ENCODE data around the gene MMS22L. TPM values are rescaled to one million over a fixed set of nuclear protein-coding genes. Genes with fewer than 3 reads are reported as not detected.

Gene MMS22L
- total and polyA plus RNA-seq, 2 of the 13 experiments (the other 11 are each of a cell fraction or from before 2014, with no cell fraction given) = 6.2 to 32.9 TPM

- Histone ChIP-seq H3K27me3 (ENCODE audit: control insufficient read depth in 1 of 2, insufficient read depth in 2 of 2, low read length in 2 of 2) (peaks cover 0 to 3% of the 10 kb centered on the region in 2 experiments; a peak in 2 of 5 replicates), H3K27ac (ENCODE audit: extremely low read length, insufficient read depth, low read length) (no peak overlapping the region), H3K36me3 (replicated peaks in 1 of 2; ENCODE audit: control insufficient read depth in 1 of 2, insufficient read depth in 2 of 2, low read length in 2 of 2) (no peaks in the 10 kb centered on the region), H3K4me1 (ENCODE audit: insufficient read depth, low read length) (no peaks in the 10 kb centered on the region), H3K9ac (ENCODE audit: insufficient read depth, low read depth, low read length) (no peak overlapping the region), H2AFZ (ENCODE audit: low read length) (no peak overlapping the region), H3K9me3 (ENCODE audit: low read length) (no peaks in the 10 kb centered on the region), H4K20me1 (ENCODE audit: insufficient read depth, low read length) (no peaks in the 10 kb centered on the region), H3K4me3 (replicated peaks in 1 of 3; ENCODE audit: insufficient read depth in 1 of 3, low read depth in 2 of 3, low read length in 3 of 3) (no peak overlapping the region), H3K4me2 (ENCODE audit: low read depth, low read length) (no peak overlapping the region), H3K79me2 (ENCODE audit: insufficient read depth, low read length) (no peaks in the 10 kb centered on the region)
- intact Hi-C loops (cut with micrococcal nuclease; ENCODE audit: unreplicated experiment) (no loop called here), in situ Hi-C loops (cut with HindIII; ENCODE audit: extremely low pct_ligation_motif_present, low pct_unique_long_range_greater_than_20kb) (no loop called here)
- no TSS peak for BruUV-seq (replicated peaks)
- FAIRE-seq (no peak), ATAC-seq (no peak), DNase-seq (ENCODE audit: low spot score) (no peak)
- ChIA-PET CTCF (ENCODE audit: low intra/inter-chr PET ratio, low total read pairs) (no interaction called here), POLR2A (no interaction called here)
- TF ChIP-seq MTF2 (CRISPR knock-in tag; IDR thresholded peaks at IDR 0.05; ENCODE audit: borderline replicate concordance) (no peak), CEBPB (IDR thresholded peaks at IDR 0.05; ENCODE audit: borderline replicate concordance, low read depth, low read length) (no peak), PAF1 (CRISPR knock-in tag; IDR thresholded peaks at IDR 0.05) (no peak), SOX6 (IDR thresholded peaks at IDR 0.05) (no peak), SOX6 (CRISPR knock-in tag; IDR thresholded peaks at IDR 0.05) (no peak), ZNF557 (CRISPR knock-in tag; IDR thresholded peaks at IDR 0.05) (no peak), POLR2AphosphoS2 (IDR thresholded peaks at IDR 0.05; ENCODE audit: low read depth, low read length) (no peak), TCF12 (IDR thresholded peaks at IDR 0.05) (no peak), TCF12 (CRISPR knock-in tag; IDR thresholded peaks at IDR 0.05) (no peak), SRSF1 (optimal IDR thresholded peaks at IDR 0.05; ENCODE audit: low read depth, low read length) (no peak), PHF20 (CRISPR knock-in tag; IDR thresholded peaks at IDR 0.05) (no peak), ZNF574 (CRISPR knock-in tag; IDR thresholded peaks at IDR 0.05) (no peak), STAG1 (CRISPR knock-in tag; IDR thresholded peaks at IDR 0.05) (no peak), ZNF609 (CRISPR knock-in tag; IDR thresholded peaks at IDR 0.05; ENCODE audit: borderline replicate concordance) (no peak), ZFYVE20 (CRISPR knock-in tag; IDR thresholded peaks at IDR 0.05; ENCODE audit: borderline replicate concordance, low read depth) (no peak)
- 0% methylated on average over 1 of the region's 1 CpG for WGBS (ENCODE audit: low lambda C conversion rate)
Observed at GRCh38 chr6:97306544-97307320, 23.7 kb upstream of the MMS22L start.

Measured in HepG2 (cell line).